ENCODE measurements around the gene USP49. TPM values are rescaled to one million over a fixed set of nuclear protein-coding genes. Genes with fewer than 3 reads are reported as not detected.

The USP49 gene
- total RNA-seq, 1 experiment from 2014 or later: 6.9 TPM

- Histone ChIP-seq H4K20me1 (ENCODE audit: insufficient read depth) (no peaks in the 10 kb centered on the region), H2AFZ (ENCODE audit: low read depth, low read length, poor library complexity, severe bottlenecking) (no peak overlapping the region), H3K4me3 (replicated peaks in 1 of 2; ENCODE audit: low read depth in 1 of 2, low read length in 2 of 2) (no peak overlapping the region), H3K27me3 (ENCODE audit: insufficient read depth, low read length) (no peaks in the 10 kb centered on the region), H3K9me3 (ENCODE audit: control insufficient read depth in 1 of 2, insufficient read depth in 1 of 2, low read depth in 1 of 2, low read length in 2 of 2) (no peaks in the 10 kb centered on the region), H3K27ac (ENCODE audit: low read depth, low read length) (no peak overlapping the region), H3K9ac (ENCODE audit: low read length) (no peak overlapping the region), H3K9me2 (ENCODE audit: insufficient read depth) (no peaks in the 10 kb centered on the region), H3K4me1 (ENCODE audit: control insufficient read depth in 1 of 2, insufficient read depth in 2 of 2, low read length in 2 of 2) (no peaks in the 10 kb centered on the region), H3K79me2 (ENCODE audit: insufficient read depth, low read length) (no peaks in the 10 kb centered on the region), H3K36me3 (ENCODE audit: control insufficient read depth in 1 of 2, insufficient read depth in 2 of 2, low read length in 2 of 2) (no peaks in the 10 kb centered on the region), H3K4me2 (ENCODE audit: low read length) (no peak overlapping the region)
- intact Hi-C loops (cut with micrococcal nuclease): no loop called here
- ChIA-PET RAD21 (ENCODE audit: low non-redundant PET in 1 of 2, low total read pairs in 2 of 2, uncharacterized antibody in 2 of 2, unreplicated experiment in 2 of 2) (no interaction called here), POLR2A (no interaction called here), CTCF (interaction anchor here (1.5 kb wide), 1 partner anchor 34 kb away, joined by 3 read pairs; the partner anchor contains the start of genes BYSL and MED20)
- ATAC-seq (no peak), DNase-seq (ENCODE audit: low read depth, low spot score) (no peak)
- TF ChIP-seq POLR2AphosphoS5 (IDR thresholded peaks at IDR 0.05; ENCODE audit: low read depth, low read length) (no peak), ATF3 (IDR thresholded peaks at IDR 0.05) (no peak), ELF1 (IDR thresholded peaks at IDR 0.05; ENCODE audit: borderline replicate concordance, low read depth) (no peak), JUND (IDR thresholded peaks at IDR 0.05) (no peak), TCF7L2 (IDR thresholded peaks at IDR 0.05; ENCODE audit: borderline replicate concordance, extremely low read depth, insufficient read depth, insufficient read length) (no peak), FOSL1 (IDR thresholded peaks at IDR 0.05; ENCODE audit: low read depth) (no peak), SRF (IDR thresholded peaks at IDR 0.05; ENCODE audit: low read depth) (no peak), EGR1 (IDR thresholded peaks at IDR 0.05; ENCODE audit: low read depth) (no peak), RAD21 (IDR thresholded peaks at IDR 0.05; ENCODE audit: low read depth) (no peak), ZNF274 (IDR thresholded peaks at IDR 0.05; ENCODE audit: low read depth, low read length) (no peak), EZH2phosphoT487 (IDR thresholded peaks at IDR 0.05; ENCODE audit: borderline replicate concordance) (no peak), POLR2A (IDR thresholded peaks at IDR 0.05; ENCODE audit: borderline replicate concordance, extremely low read depth, insufficient read depth, insufficient read length) (no peak), EZH2 (IDR thresholded peaks at IDR 0.05) (no peak), REST (IDR thresholded peaks at IDR 0.05; ENCODE audit: low read depth) (no peak), CBX3 (IDR thresholded peaks at IDR 0.05; ENCODE audit: low read depth) (no peak), MAX (IDR thresholded peaks at IDR 0.05) (no peak), ZBTB33 (IDR thresholded peaks at IDR 0.05; ENCODE audit: extremely low read depth, insufficient replicate concordance, low read length) (no peak), SIN3A (IDR thresholded peaks at IDR 0.05; ENCODE audit: low read depth) (no peak), ZFX (IDR thresholded peaks at IDR 0.05) (no peak), CTCF (IDR thresholded peaks at IDR 0.05 in 2 of 3, conservative IDR thresholded peaks at IDR 0.05 in 1 of 3; ENCODE audit: borderline replicate concordance in 1 of 3, insufficient read depth in 1 of 3, low read depth in 2 of 3, low read length in 2 of 3) (no peak)
- BruUV-seq (replicated peaks): no TSS peak
Measured at GRCh38 chr6:41887331-41887751, 7.8 kb downstream of the USP49 start.

All from HCT116 (cell line).